ENCODE measurements around the gene RAPSN. TPM values are rescaled to one million over a fixed set of nuclear protein-coding genes. Genes with fewer than 3 reads are reported as not detected.

RAPSN gene
- total and polyA plus RNA-seq, 2 of the 8 experiments (the other 6 are each of a cell fraction or from before 2014, with no cell fraction given): 0.06 to 0.34 TPM

DNA sequence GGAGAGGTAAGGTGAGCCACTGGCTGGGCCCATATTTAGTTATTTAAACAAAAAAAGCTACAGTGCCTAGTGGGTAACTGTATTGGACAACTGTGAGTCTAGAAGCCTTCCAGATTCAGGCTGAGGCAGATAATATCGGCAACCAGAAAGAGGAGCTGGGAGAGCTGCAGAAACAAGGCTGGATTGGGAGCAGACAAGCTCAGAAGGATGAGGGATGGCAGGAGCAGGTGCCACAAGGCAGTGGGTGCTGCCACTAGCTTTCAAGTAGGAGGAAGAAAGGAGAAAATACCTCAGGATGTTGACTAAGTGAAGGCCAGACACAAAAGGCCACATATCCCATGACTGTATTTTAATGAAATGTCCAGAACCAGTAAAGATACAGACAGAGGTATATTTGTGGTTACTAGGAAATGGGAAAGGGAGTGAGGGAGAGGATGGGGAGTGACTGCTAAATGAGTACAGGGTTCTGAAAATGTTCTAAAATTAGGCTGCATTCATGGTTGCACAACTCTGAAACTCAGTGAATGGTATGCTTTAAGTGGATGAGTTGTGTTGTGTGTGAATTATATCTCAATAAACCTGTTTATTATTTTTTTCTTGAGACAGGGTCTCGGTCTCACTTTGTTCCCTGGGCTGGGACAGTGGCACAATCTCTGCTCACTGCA, 11.8 kb upstream of the RAPSN start:
- Histone ChIP-seq H3K27me3 (replicated peaks in 1 of 4; ENCODE audit: control insufficient read depth in 3 of 4, extremely low read depth in 1 of 4, insufficient read depth in 3 of 4, low read length in 3 of 4) (no peaks in the 10 kb centered on the region), H3K36me3 (ENCODE audit: control insufficient read depth in 2 of 4, insufficient read depth in 4 of 4, low read length in 3 of 4) (peaks cover 0 to 12% (median 0%) of the 10 kb centered on the region in 4 experiments; a peak in 2 of 8 replicates), H3K27ac (ENCODE audit: low read depth, low read length) (no peak overlapping the region), H2AFZ (ENCODE audit: low read length) (no peak overlapping the region), H3K9me3 (ENCODE audit: insufficient read depth in 2 of 2, low read depth in 1 of 2, low read length in 1 of 2) (no peaks in the 10 kb centered on the region), H3K4me1 (replicated peaks in 1 of 4; ENCODE audit: control insufficient read depth in 3 of 4, insufficient read depth in 4 of 4, low read length in 3 of 4) (peaks cover 0 to 2% (median 0%) of the 10 kb centered on the region in 4 experiments; a peak in 2 of 7 replicates), H3K79me2 (ENCODE audit: control insufficient read depth in 1 of 2, insufficient read depth in 2 of 2, low read length in 2 of 2) (peaks cover 0 to 4% of the 10 kb centered on the region in 2 experiments; a peak in 1 of 4 replicates), H4K5ac (ENCODE audit: insufficient read length, low read depth, low read length) (no peak overlapping the region), H3K56ac (replicated peaks; ENCODE audit: insufficient read length, low read depth, low read length) (no peak overlapping the region), H2BK15ac (ENCODE audit: low read length) (no peak overlapping the region), H3K18ac (ENCODE audit: extremely low read depth, low read length) (no peak overlapping the region), H4K8ac (ENCODE audit: extremely low read depth, insufficient read depth, low read length) (no peak overlapping the region), H2BK120ac (replicated peaks; ENCODE audit: low read depth, low read length) (no peak overlapping the region), H3K14ac (ENCODE audit: insufficient read length) (no peak overlapping the region), H2BK12ac (ENCODE audit: low read depth, low read length) (no peak overlapping the region), H3K9ac (replicated peaks in 1 of 4; ENCODE audit: extremely low read depth in 1 of 4, low read depth in 3 of 4, low read length in 3 of 4) (no peak overlapping the region), H3K4me3 (ENCODE audit: extremely low read depth in 1 of 4, insufficient read depth in 2 of 4, low read depth in 3 of 4, low read length in 4 of 4) (no peak overlapping the region), H3K4me2 (ENCODE audit: insufficient read depth in 1 of 2, low read depth in 2 of 2, low read length in 2 of 2) (no peak overlapping the region), H3K23me2 (ENCODE audit: low read depth, low read length) (no peaks in the 10 kb centered on the region), H2BK20ac (ENCODE audit: low read length) (no peak overlapping the region), H4K20me1 (replicated peaks in 1 of 2; ENCODE audit: control insufficient read depth in 1 of 2, insufficient read depth in 2 of 2, low read length in 2 of 2) (peaks cover 0 to 1% of the 10 kb centered on the region in 2 experiments), H2AK5ac (ENCODE audit: low read depth, low read length) (no peak overlapping the region), H3K4ac (replicated peaks; ENCODE audit: insufficient read length, low read depth, low read length) (no peak overlapping the region), H4K91ac (replicated peaks; ENCODE audit: insufficient read length, low read length) (no peak overlapping the region), H2BK5ac (ENCODE audit: low read depth, low read length) (no peak overlapping the region), H3K23ac (ENCODE audit: insufficient read length) (no peak overlapping the region), H3K79me1 (ENCODE audit: low read depth, low read length) (peaks cover 3% of the 10 kb centered on the region)
- ChIA-PET POLR2A (ENCODE audit: partially characterized antibody) (interaction anchor here (2.1 kb wide), 1 partner anchor 91 kb away, joined by 8 read pairs; the partner anchor contains the start of gene CELF1), CTCF (ENCODE audit: partially characterized antibody) (no interaction called here)
- TF ChIP-seq POLR2AphosphoS5 (IDR thresholded peaks at IDR 0.05; ENCODE audit: low read depth, low read length): 0 out of 2 replicates have a peak, but pooled peaks have one; percentile 3
- no peak for TF ChIP-seq TCF12 (IDR thresholded peaks at IDR 0.05; ENCODE audit: low read depth, low read length)
- DNase-seq (ENCODE audit: low read depth in 1 of 2, low spot score in 2 of 2) (no peak), FAIRE-seq (no peak)
- WGBS, 2 experiments (ENCODE audit: extremely low coverage in 1 of 2, insufficient coverage in 1 of 2, insufficient read length in 1 of 2, insufficient replicate concordance in 2 of 2, low coverage in 1 of 2, low lambda C conversion rate in 2 of 2, missing lambda C conversion rate in 1 of 2): 97% methylated on average over 2 of the region's 2 CpGs; no CpG with 5 or more reads in 1 of the 2 experiments
